GM23338 (cell line): Measurements from ENCODE around the gene OR51E1. TPM values are rescaled to one million over a fixed set of nuclear protein-coding genes. Genes with fewer than 3 reads are reported as not detected.

ENCODE experiments used
- CREB1 ChIP-seq: fragments of 250-450 bp; sonication (Bioruptor Pico); IDR thresholded peaks from 2 replicates; pipeline ENCODE4 v1.5.0; 2020; ENCODE audit warnings: low read depth, mild to moderate bottlenecking, moderate library complexity
- EZH2phosphoT487 ChIP-seq: fragments of 200-600 bp; sonication (generic); IDR thresholded peaks from one replicate; pipeline ENCODE4 v1.8.1; 2018; ENCODE audit warnings: antibody characterized with exemption; ENCODE audit not compliant: unreplicated experiment
- JUNB ChIP-seq: IDR thresholded peaks from one replicate; pipeline ENCODE4 v1.6.1; 2016; ENCODE audit warnings: antibody characterized with exemption; ENCODE audit not compliant: unreplicated experiment
- NANOG ChIP-seq: IDR thresholded peaks from 2 replicates; pipeline ENCODE4 v1.6.1; 2016; ENCODE audit warnings: antibody characterized with exemption, borderline replicate concordance
- POLR2AphosphoS5 ChIP-seq: IDR thresholded peaks from 2 replicates; pipeline ENCODE4 v1.6.1; 2016; ENCODE audit warnings: antibody characterized with exemption, low read depth
- REST ChIP-seq: IDR thresholded peaks from one replicate; pipeline ENCODE4 v1.6.1; 2018; ENCODE audit warnings: antibody characterized with exemption; ENCODE audit not compliant: unreplicated experiment
- STAT1 ChIP-seq: IDR thresholded peaks from one replicate; pipeline ENCODE4 v1.6.1; 2016; ENCODE audit warnings: antibody characterized with exemption; ENCODE audit not compliant: unreplicated experiment
- ZNF114 ChIP-seq: fragments of 250-450 bp; sonication (Bioruptor Pico); IDR thresholded peaks from 2 replicates; pipeline ENCODE4 v1.5.0; 2020; ENCODE audit warnings: mild to moderate bottlenecking, moderate library complexity
- ZNF331 ChIP-seq: fragments of 250-450 bp; sonication (Bioruptor Pico); IDR thresholded peaks from 2 replicates; pipeline ENCODE4 v1.5.0; 2020; ENCODE audit warnings: low read depth, mild to moderate bottlenecking, moderate library complexity
- ZNF462 ChIP-seq: fragments of 250-450 bp; sonication (Bioruptor Pico); IDR thresholded peaks from 2 replicates; pipeline ENCODE4 v1.5.0; 2020; ENCODE audit warnings: mild to moderate bottlenecking, moderate library complexity
- polyA plus RNA-seq: library from polyadenylated mRNA; unstranded; fragments of >200 nt; fragmentation: Nextera tagmentation; extraction: Ambion mirVana; gene quantifications from 2 replicates; pipeline ENCODE4 v1.2.1, GENCODE V29; 2016
- total RNA-seq: library from RNA; depleted of rRNA; stranded (reverse); fragments of >200 nt; shearing (Covaris generic); gene quantifications from 2 replicates; pipeline ENCODE4 v1.2.3, GENCODE V29; 2014

OR51E1 gene
- total and polyA plus RNA-seq, 2 experiments from 2014 or later: not detected

- no peak for TF ChIP-seq ZNF462
- TF ChIP-seq STAT1: no peak
- TF ChIP-seq CREB1 (CRISPR knock-in tag): no peak
- TF ChIP-seq POLR2AphosphoS5: no peak
- no peak for TF ChIP-seq JUNB
- no peak for TF ChIP-seq ZNF331
- TF ChIP-seq NANOG: no peak
- no peak for TF ChIP-seq REST
- TF ChIP-seq EZH2phosphoT487: no peak
- no peak for TF ChIP-seq ZNF114 (CRISPR knock-in tag)
These were observed 41.0 kb downstream of the OR51E1 start (continued) for GRCh38 chr11:4684631-4685285.
